EH (cell line): ENCODE results near the gene SSRP1.
"Not testable (repeated sequence)": the region's sequence is repeated elsewhere in the genome, so short reads cannot be mapped to it uniquely, and the experiment has no call there.

Source experiments
- DNase-seq: peaks from one replicate; pipeline ENCODE4 v3.0.0-alpha.2; 2015; ENCODE audit warnings: low read depth

SSRP1 gene

GRCh38 chr11:57338142-57338541 is 2.5 kb upstream of the SSRP1 start, which contains the start of gene P2RX3:
TSS of gene P2RX3 (plus strand) at chr11:57338352. CDS start at chr11:57338551, 199 bp downstream.
- DNase-seq = no peak

- not testable (repeated sequence) for DNase-seq
Measured at GRCh38 chr11:57336856-57337255, 1.2 kb upstream of the SSRP1 start.

- DNase-seq = no peak
Measured at GRCh38 chr11:57336111-57336666, 497 bp upstream of the SSRP1 start.

- no peak for DNase-seq
Measured at GRCh38 chr11:57335023-57335342, 709 bp downstream of the SSRP1 start.

- no peak for DNase-seq
Measured at GRCh38 chr11:57332694-57333440, 2.8 kb downstream of the SSRP1 start.

- no peak for DNase-seq
Measured at GRCh38 chr11:57331720-57332119, 4.0 kb downstream of the SSRP1 start.

GRCh38 chr11:57330029-57330428 is 5.7 kb downstream of the SSRP1 start:
- DNase-seq = no peak

GRCh38 chr11:57327721-57328120 is 8.0 kb downstream of the SSRP1 start:
- no peak for DNase-seq

- no peak for DNase-seq
Measured at GRCh38 chr11:57325735-57326048, 10.0 kb downstream of the SSRP1 start.

- DNase-seq = peak; percentile 98
Measured at GRCh38 chr11:57324886-57325734, 10.6 kb downstream of the SSRP1 start, which contains the start of gene TNKS1BP1. TSS of gene TNKS1BP1 (minus strand) at chr11:57324952. CDS start at chr11:57321885, 3,067 bp downstream.

GRCh38 chr11:57324154-57324885 is 11.4 kb downstream of the SSRP1 start:
- DNase-seq = peak; percentile 67

- no peak for DNase-seq
Measured at GRCh38 chr11:57323855-57324153, 11.9 kb downstream of the SSRP1 start.

- DNase-seq = peak; percentile 55
Measured at GRCh38 chr11:57323167-57323854, 12.4 kb downstream of the SSRP1 start.

GRCh38 chr11:57322256-57323166 is 13.2 kb downstream of the SSRP1 start:
- DNase-seq = peak; percentile 99

- no peak for DNase-seq
Measured at GRCh38 chr11:57321388-57322255, 14.1 kb downstream of the SSRP1 start.

GRCh38 chr11:57320719-57321387 is 14.8 kb downstream of the SSRP1 start:
- DNase-seq = no peak

GRCh38 chr11:57320067-57320718 is 15.5 kb downstream of the SSRP1 start:
- DNase-seq = no peak

- no peak for DNase-seq
Measured at GRCh38 chr11:57318178-57318577, 17.5 kb downstream of the SSRP1 start.

GRCh38 chr11:57316017-57316416 is 19.7 kb downstream of the SSRP1 start:
- no peak for DNase-seq
